Stomach smooth muscle (tissue), 2 donors: Measurements from ENCODE around the gene PSMD13.
"Not testable (repeated sequence)": the region's sequence is repeated elsewhere in the genome, so short reads cannot be mapped to it uniquely, and the experiment has no call there.

ENCODE experiments used
- H3K27ac ChIP-seq: one replicate; pipeline ENCODE4 v1.7.0; 2013; ENCODE audit warnings: mild to moderate bottlenecking, low read length, inconsistent platforms
- H3K27me3 ChIP-seq, 2 donors: one replicate each; pipeline ENCODE4 v1.7.0; 2013; ENCODE audit warnings: low read length in 2 of 2; ENCODE audit not compliant: insufficient read depth in 2 of 2, control insufficient read depth in 1 of 2
- H3K36me3 ChIP-seq, 2 donors: one replicate each; pipeline ENCODE4 v1.7.0; 2013; ENCODE audit warnings: low read length in 2 of 2; ENCODE audit not compliant: control insufficient read depth in 2 of 2, insufficient read depth in 2 of 2
- H3K4me1 ChIP-seq: one replicate; pipeline ENCODE4 v1.7.0; 2013; ENCODE audit warnings: low read length; ENCODE audit not compliant: control insufficient read depth, insufficient read depth
- H3K4me3 ChIP-seq, 2 donors: one replicate each; pipeline ENCODE4 v1.7.0; 2013; ENCODE audit warnings: low read length in 2 of 2
- H3K9ac ChIP-seq, 2 donors: one replicate each; pipeline ENCODE4 v1.7.0; 2013; ENCODE audit warnings: low read length in 2 of 2, mild to moderate bottlenecking in 1 of 2
- H3K9me3 ChIP-seq, 2 donors: one replicate each; pipeline ENCODE4 v1.7.0; 2013; ENCODE audit warnings: low read length in 2 of 2; ENCODE audit not compliant: control insufficient read depth in 2 of 2
- donor health status: healthy.
- donor health status: Pancreatic carcinoma.

The PSMD13 gene

GRCh38 chr11:235180-235579 lies 1.6 kb upstream of the PSMD13 start:
- Histone ChIP-seq H3K9ac (peak overlapping the region; percentile 85 to 93), H3K4me1 (peaks cover 9% of the 10 kb centered on the region), H3K27ac (peak overlapping the region; percentile 79), H3K9me3 (no peaks in the 10 kb centered on the region), H3K36me3 (peaks cover 0 to 5% of the 10 kb centered on the region in 2 donors), H3K4me3 (peak overlapping the region; percentile 92), H3K27me3 (no peaks in the 10 kb centered on the region)

GRCh38 chr11:235609-235996 lies 1.2 kb upstream of the PSMD13 start:
- Histone ChIP-seq H3K4me1 (peaks cover 9% of the 10 kb centered on the region), H3K4me3 (peak overlapping the region; percentile 92), H3K27me3 (no peaks in the 10 kb centered on the region), H3K27ac (peak overlapping the region; percentile 79), H3K9ac (peak overlapping the region; percentile 85 to 93), H3K9me3 (no peaks in the 10 kb centered on the region), H3K36me3 (peaks cover 0 to 2% of the 10 kb centered on the region in 2 donors)

- Histone ChIP-seq H3K36me3 (peaks cover 2% of the 10 kb centered on the region in 2 donors), H3K9ac (peak within 1 kb of the TSS; percentile 93 to 96), H3K4me3 (peak within 1 kb of the TSS; percentile 94 to 96), H3K4me1 (peaks cover 9% of the 10 kb centered on the region), H3K27me3 (no peaks in the 10 kb centered on the region), H3K9me3 (no peaks in the 10 kb centered on the region), H3K27ac (peak within 1 kb of the TSS; percentile 89)
These were observed 591 bp upstream of the PSMD13 start, which contains the start of gene SIRT3 for GRCh38 chr11:235997-236773. SIRT3 (minus strand) TSS chr11:236342; CDS start chr11:236328, 14 bp downstream.

- not testable (repeated sequence) for H3K27ac ChIP-seq, H3K27me3 ChIP-seq, H3K4me1 ChIP-seq, H3K9me3 ChIP-seq, H3K9ac ChIP-seq, H3K4me3 ChIP-seq
- peaks cover 10% of the 10 kb centered on the region in 2 donors for H3K36me3 ChIP-seq
These were observed 1.6 kb downstream of the PSMD13 start for GRCh38 chr11:238346-238745.

- H3K9ac ChIP-seq = no peak overlapping the region
- peaks cover 7% of the 10 kb centered on the region for H3K4me1 ChIP-seq
- H3K9me3 ChIP-seq = no peaks in the 10 kb centered on the region
- H3K27ac ChIP-seq = no peak overlapping the region
- H3K36me3 ChIP-seq = peaks cover 19 to 24% of the 10 kb centered on the region in 2 donors
- no peaks in the 10 kb centered on the region for H3K27me3 ChIP-seq
- H3K4me3 ChIP-seq = no peak overlapping the region
These were observed 3.5 kb downstream of the PSMD13 start for GRCh38 chr11:240315-240714.

- no peak overlapping the region for H3K4me3 ChIP-seq
- H3K36me3 ChIP-seq = peaks cover 31 to 36% of the 10 kb centered on the region in 2 donors
- no peaks in the 10 kb centered on the region for H3K27me3 ChIP-seq
- H3K4me1 ChIP-seq = peaks cover 2% of the 10 kb centered on the region
- no peaks in the 10 kb centered on the region for H3K9me3 ChIP-seq
- no peak overlapping the region for H3K9ac ChIP-seq
- no peak overlapping the region for H3K27ac ChIP-seq
These were observed 4.9 kb downstream of the PSMD13 start for GRCh38 chr11:241634-242033.

GRCh38 chr11:244376-244775 lies 7.6 kb downstream of the PSMD13 start:
- no peaks in the 10 kb centered on the region for H3K27me3 ChIP-seq
- no peak overlapping the region for H3K9ac ChIP-seq
- no peak overlapping the region for H3K4me3 ChIP-seq
- no peak overlapping the region for H3K27ac ChIP-seq
- no peaks in the 10 kb centered on the region for H3K4me1 ChIP-seq
- no peaks in the 10 kb centered on the region for H3K9me3 ChIP-seq
- H3K36me3 ChIP-seq = peaks cover 50 to 55% of the 10 kb centered on the region in 2 donors

- no peak overlapping the region for H3K27ac ChIP-seq
- H3K27me3 ChIP-seq = no peaks in the 10 kb centered on the region
- H3K9ac ChIP-seq = no peak overlapping the region
- H3K4me1 ChIP-seq = no peaks in the 10 kb centered on the region
- H3K4me3 ChIP-seq = no peak overlapping the region
- H3K36me3 ChIP-seq = peaks cover 61 to 65% of the 10 kb centered on the region in 2 donors
- no peaks in the 10 kb centered on the region for H3K9me3 ChIP-seq
These were observed 12.3 kb downstream of the PSMD13 start for GRCh38 chr11:249062-249461.

- H3K36me3 ChIP-seq = peaks cover 52 to 58% of the 10 kb centered on the region in 2 donors
- no peaks in the 10 kb centered on the region for H3K27me3 ChIP-seq
- no peak overlapping the region for H3K27ac ChIP-seq
- no peak overlapping the region for H3K9ac ChIP-seq
- H3K4me1 ChIP-seq = no peaks in the 10 kb centered on the region
- H3K9me3 ChIP-seq = no peaks in the 10 kb centered on the region
- no peak overlapping the region for H3K4me3 ChIP-seq
These were observed 13.5 kb downstream of the PSMD13 start for GRCh38 chr11:250274-250673.

GRCh38 chr11:250740-251299 lies 14.0 kb downstream of the PSMD13 start:
- Histone ChIP-seq H3K9me3 (no peaks in the 10 kb centered on the region), H3K4me1 (no peaks in the 10 kb centered on the region), H3K27ac (no peak overlapping the region), H3K4me3 (no peak overlapping the region), H3K9ac (no peak overlapping the region), H3K36me3 (peaks cover 46 to 52% of the 10 kb centered on the region in 2 donors), H3K27me3 (no peaks in the 10 kb centered on the region)

GRCh38 chr11:251550-251949 lies 14.8 kb downstream of the PSMD13 start:
- Histone ChIP-seq H3K9ac (no peak overlapping the region), H3K4me3 (no peak overlapping the region), H3K36me3 (peaks cover 40 to 46% of the 10 kb centered on the region in 2 donors), H3K9me3 (no peaks in the 10 kb centered on the region), H3K27me3 (no peaks in the 10 kb centered on the region), H3K27ac (no peak overlapping the region), H3K4me1 (no peaks in the 10 kb centered on the region)
